K562 (cell line): Measurements from ENCODE around the gene ITGAV. TPM values are rescaled to one million over a fixed set of nuclear protein-coding genes. Genes with fewer than 3 reads are reported as not detected.

Source experiments
- ATAC-seq: fragments of 200-7000 bp; cut with Tn5 transposase; 3 replicates; pipeline ENCODE4 v1.9.1; 2020; ENCODE audit warnings: moderate library complexity
- BruUV-seq: library from RNA; stranded (reverse); fragments of 400-500 nt; replicated peaks from 2 replicates; lab custom pipeline; 2021; lab: Mats Ljungman, UMichigan
- CTCF ChIA-PET: fragments of 300-600 bp; formaldehyde crosslinking; extraction: SDS; loops from one replicate; lab custom pipeline; 2021; ENCODE audit warnings: low intra/inter-chr PET ratio; lab: Yijun Ruan, JAX
- POLR2A ChIA-PET: fragments of 300-600, 350-650 bp; sonication (Branson Sonifier 250); formaldehyde crosslinking; extraction: SDS; loops from one replicate; lab custom pipeline; 2021; ENCODE audit warnings: antibody characterized with exemption, inconsistent platforms; lab: Yijun Ruan, JAX
- DNase-seq, 4 experiments: peaks; one replicate each; pipeline versions ENCODE4 v3.0.0 to v3.0.0-alpha.2; 2011 to 2018; ENCODE audit warnings: low spot score in 3 of 4, mixed read lengths in 3 of 4; ENCODE audit errors: extremely low read depth in 1 of 4
- FAIRE-seq: peaks from 2 replicates; lab custom pipeline; 2011; peaks lifted over from hg19 to GRCh38; lab: Jason Lieb, UNC
- H2AFZ ChIP-seq: 2 replicates; pipeline ENCODE4 v1.6.0; 2011; ENCODE audit warnings: low read depth, low read length, control low read depth, inconsistent platforms
- H3K27ac ChIP-seq: fragments of 200-600 bp; 3 replicates; pipeline ENCODE4 v1.8.0; 2011; ENCODE audit warnings: low read depth, mild to moderate bottlenecking, control low read depth, inconsistent platforms, low read length, moderate library complexity, mixed read lengths; ENCODE audit errors: extremely low read depth
- H3K27me3 ChIP-seq, 2 experiments: fragments of 300-600 bp in 1 of 2; 2 replicates in 1 of 2; 3 replicates in 1 of 2; pipeline versions ENCODE4 v1.6.0 to v1.8.0; 2011; ENCODE audit warnings: inconsistent platforms in 2 of 2, low read length in 2 of 2, mild to moderate bottlenecking in 1 of 2, mixed read lengths in 1 of 2, moderate library complexity in 1 of 2; ENCODE audit not compliant: control insufficient read depth in 2 of 2, insufficient read depth in 2 of 2
- H3K36me3 ChIP-seq: fragments of 300-600 bp; 3 replicates; pipeline ENCODE4 v1.8.0; 2011; ENCODE audit warnings: mild to moderate bottlenecking, low read length, inconsistent platforms; ENCODE audit not compliant: control insufficient read depth, insufficient read depth
- H3K4me1 ChIP-seq, 2 experiments: fragments of 200-600 bp in 1 of 2; replicated peaks in 1 of 2; 2 replicates in 1 of 2; 3 replicates in 1 of 2; pipeline versions ENCODE4 v1.5.1 to v1.8.0; 2011; ENCODE audit warnings: inconsistent platforms in 2 of 2, low read length in 2 of 2, mild to moderate bottlenecking in 1 of 2, mixed read lengths in 1 of 2, moderate library complexity in 1 of 2; ENCODE audit not compliant: control insufficient read depth in 2 of 2, insufficient read depth in 2 of 2
- H3K4me2 ChIP-seq: 2 replicates; pipeline ENCODE4 v1.6.1; 2011; ENCODE audit warnings: low read length, control low read depth, inconsistent platforms, mixed read lengths; ENCODE audit not compliant: insufficient read depth
- H3K4me3 ChIP-seq: fragments of 200-600 bp; sonication (generic), shearing (Covaris generic); 2 replicates; pipeline ENCODE4 v1.5.1; 2016; ENCODE audit warnings: control low read depth, inconsistent platforms
- H3K79me2 ChIP-seq: fragments of 200-600 bp; 3 replicates; pipeline ENCODE4 v1.8.0; 2011; ENCODE audit warnings: low read length, inconsistent platforms; ENCODE audit not compliant: control insufficient read depth, insufficient read depth
- H3K9ac ChIP-seq, 2 experiments: 2 replicates each; pipeline versions ENCODE4 v1.6.0 to v1.6.1; 2011; ENCODE audit warnings: low read depth in 2 of 2, low read length in 2 of 2, control low read depth in 1 of 2, inconsistent platforms in 1 of 2, mild to moderate bottlenecking in 1 of 2, mixed read lengths in 1 of 2; ENCODE audit not compliant: insufficient read depth in 1 of 2
- H3K9me1 ChIP-seq: one replicate; pipeline ENCODE4 v1.6.0; 2011; ENCODE audit warnings: inconsistent platforms, mild to moderate bottlenecking, low read length, moderate library complexity; ENCODE audit not compliant: control insufficient read depth, insufficient read depth
- H3K9me3 ChIP-seq: replicated peaks from 2 replicates; pipeline ENCODE4 v1.5.1; 2011; ENCODE audit warnings: low read depth, low read length, inconsistent platforms; ENCODE audit not compliant: control insufficient read depth, insufficient read depth
- H4K20me1 ChIP-seq: replicated peaks from 2 replicates; pipeline ENCODE4 v1.6.1; 2011; ENCODE audit warnings: low read length, inconsistent platforms, mixed read lengths; ENCODE audit not compliant: control insufficient read depth, insufficient read depth
- BDP1 ChIP-seq: IDR thresholded peaks from 3 replicates; pipeline ENCODE4 v1.6.1; 2011; ENCODE audit not compliant: insufficient read length, insufficient read depth
- HNRNPUL1 ChIP-seq: fragments of 200-400 bp; formaldehyde crosslinking; IDR thresholded peaks from 2 replicates; pipeline ENCODE4 v1.6.1; 2017; ENCODE audit warnings: low read length
- MBD1 ChIP-seq: fragments of 250-450 bp; sonication (Bioruptor Pico); IDR thresholded peaks from 2 replicates; pipeline ENCODE4 v1.8.0; 2022; ENCODE audit warnings: inconsistent platforms
- POLR2AphosphoS5 ChIP-seq: IDR thresholded peaks from 2 replicates; pipeline ENCODE4 v1.6.1; 2011; ENCODE audit warnings: mild to moderate bottlenecking, low read depth, low read length, moderate library complexity; ENCODE audit not compliant: control insufficient read depth, insufficient read depth
- PREB ChIP-seq: sonication (generic); formaldehyde crosslinking; IDR thresholded peaks from 2 replicates; pipeline ENCODE4 v1.8.1; 2023; ENCODE audit warnings: mild to moderate bottlenecking, missing genetic modification reagents
- RNF219 ChIP-seq: fragments of 250-450 bp; sonication (Bioruptor Pico); IDR thresholded peaks from 2 replicates; pipeline ENCODE4 v1.5.0; 2022; ENCODE audit warnings: mild to moderate bottlenecking
- SMAD2 ChIP-seq: fragments of 150-350 bp; IDR thresholded peaks from 2 replicates; pipeline ENCODE4 v1.6.1; 2014; ENCODE audit warnings: low read depth, mild to moderate bottlenecking, low read length
- SNRNP70 ChIP-seq: fragments of 200-400 bp; formaldehyde crosslinking; optimal IDR thresholded peaks from 2 replicates; pipeline ENCODE3; 2017; ENCODE audit warnings: low read depth, low read length
- ZNF778 ChIP-seq: fragments of 450-650 bp; formaldehyde crosslinking; IDR thresholded peaks from 2 replicates; pipeline ENCODE4 v1.4.0; 2020; ENCODE audit warnings: mild to moderate bottlenecking, moderate library complexity
- WGBS: fragments of 100-300 bp; shearing (Covaris generic); methylation state at CpG from one replicate; pipeline ENCODE4 v1.1.6; 2016; ENCODE audit warnings: low coverage, mixed read lengths; ENCODE audit not compliant: insufficient coverage; ENCODE audit errors: missing lambda C conversion rate; 5-methylcytosine and 5-hydroxymethylcytosine counted together
- in situ Hi-C: fragments of 300-500 bp; cut with MboI; formaldehyde crosslinking; loops from 4 replicates; pipeline ENCODE4 v1.15.0; 2018; ENCODE audit warnings: inconsistent platforms, mixed read lengths
- intact Hi-C: fragments of 100-400 bp; cut with micrococcal nuclease; formaldehyde crosslinking; loops from 2 replicates; pipeline ENCODE4 v1.14.2; 2022
- polyA plus RNA-seq, 8 experiments: library from polyadenylated mRNA; depleted of rRNA in 4 of 8; stranded (reverse) in 5 of 8; unstranded in 3 of 8; fragments of >200 nt; fragmentation: Nextera tagmentation in 2 of 8; fragmentation: Illumina TruSeq in 1 of 8; extraction: Ambion mirVana in 2 of 8; extraction: Trizol in 1 of 8; gene quantifications; 2 replicates each; pipeline versions ENCODE4 v1.2.1 to v1.2.3, GENCODE V29; 2011 to 2014; ENCODE audit warnings: inconsistent platforms in 1 of 8, missing spikeins in 1 of 8
- total RNA-seq, 7 experiments: library from RNA; depleted of rRNA in 6 of 7; stranded (reverse); fragments of >200 nt in 6 of 7; fragmentation: Illumina TruSeq in 2 of 7; extraction: Trizol in 2 of 7; gene quantifications; 2 replicates each; pipeline versions ENCODE4 v1.2.1 to v1.2.3, GENCODE V29; 2011 to 2021; ENCODE audit warnings: low replicate concordance in 1 of 7

The ITGAV gene
- total and polyA plus RNA-seq, 9 of the 15 experiments (the other 6 are each of a cell fraction or from before 2014, with no cell fraction given), result 3.7 to 17.7 (median 10.7) TPM

GRCh38 chr2:186690786-186691185, 100.9 kb downstream of the ITGAV start:
- H3K4me1 ChIP-seq, result peaks cover 0 to 11% of the 10 kb centered on the region in 2 experiments; a peak in 2 of 5 replicates
- 0% methylated on average over 2 of the region's 2 CpGs for WGBS
- TF ChIP-seq ZNF778 (CRISPR knock-in tag), result no peak
- no peak for TF ChIP-seq SMAD2
- no peak for TF ChIP-seq RNF219 (CRISPR knock-in tag)
- no peak for TF ChIP-seq HNRNPUL1
- no peak for TF ChIP-seq MBD1 (CRISPR knock-in tag)
- TF ChIP-seq PREB (CRISPR knock-in tag), result no peak
- TF ChIP-seq BDP1, result no peak
- TF ChIP-seq SNRNP70, result no peak
- TF ChIP-seq POLR2AphosphoS5, result no peak
- ChIA-PET POLR2A (no interaction called here), CTCF (no interaction called here)
- no peaks in the 10 kb centered on the region for H3K36me3 ChIP-seq
- BruUV-seq, result no TSS peak
- no peak overlapping the region for H3K4me3 ChIP-seq
- H4K20me1 ChIP-seq, result no peaks in the 10 kb centered on the region
- H3K9ac ChIP-seq, result no peak overlapping the region
- no peaks in the 10 kb centered on the region for H3K79me2 ChIP-seq
- no peaks in the 10 kb centered on the region for H3K9me1 ChIP-seq
- in situ Hi-C loops (no loop called here), intact Hi-C loops (no loop called here)
- FAIRE-seq, result no peak
- no peak overlapping the region for H3K27ac ChIP-seq
- no peak for DNase-seq
- no peak for ATAC-seq
- no peak overlapping the region for H3K4me2 ChIP-seq
- H2AFZ ChIP-seq, result no peak overlapping the region
- H3K27me3 ChIP-seq, result peaks cover 17 to 26% of the 10 kb centered on the region in 2 experiments
- H3K9me3 ChIP-seq, result no peaks in the 10 kb centered on the region
